ENCODE results near the gene FBXW2.
A peak's percentile ranks its signal among the peaks of the same experiment; 100 is the strongest.

The FBXW2 gene

DNA sequence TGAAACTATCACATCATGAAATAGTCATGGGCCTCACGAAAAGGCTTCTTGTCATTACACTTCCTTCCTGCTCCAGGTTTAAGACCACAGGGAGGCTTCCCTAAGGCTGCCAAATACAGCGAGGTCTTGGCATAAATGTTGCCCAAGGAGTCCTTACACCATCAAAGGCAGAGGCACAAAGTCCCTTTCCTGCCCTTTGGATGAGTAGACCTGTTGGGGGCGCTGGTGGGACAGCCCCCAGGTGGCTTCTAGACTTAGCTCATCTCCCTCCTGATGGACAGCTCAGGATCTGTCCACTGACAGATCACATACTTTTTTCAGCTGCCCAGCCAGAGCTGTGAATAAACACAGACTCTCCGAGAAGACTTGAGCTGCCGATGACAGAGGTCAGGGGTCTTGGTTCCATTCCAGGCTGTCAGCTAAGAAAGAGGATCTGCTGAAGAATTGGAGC, 63.4 kb downstream of the FBXW2 start:
- no peaks in the 10 kb centered on the region for H3K27me3 ChIP-seq (ENCODE audit: insufficient read depth, low read length)
- H3K4me3 ChIP-seq (ENCODE audit: low read length): no peak overlapping the region
- H3K4me1 ChIP-seq (ENCODE audit: insufficient read depth, low read length): no peaks in the 10 kb centered on the region
- WGBS: 77% methylated on average over 5 of the region's 5 CpGs
- no peaks in the 10 kb centered on the region for H3K36me3 ChIP-seq (ENCODE audit: insufficient read depth, low read length)
- no peak overlapping the region for H3K9ac ChIP-seq (ENCODE audit: low read depth, low read length)
- no peaks in the 10 kb centered on the region for H3K9me3 ChIP-seq (ENCODE audit: insufficient read depth, low read depth, low read length)
- H3K27ac ChIP-seq (ENCODE audit: low read depth, low read length): no peak overlapping the region

DNA sequence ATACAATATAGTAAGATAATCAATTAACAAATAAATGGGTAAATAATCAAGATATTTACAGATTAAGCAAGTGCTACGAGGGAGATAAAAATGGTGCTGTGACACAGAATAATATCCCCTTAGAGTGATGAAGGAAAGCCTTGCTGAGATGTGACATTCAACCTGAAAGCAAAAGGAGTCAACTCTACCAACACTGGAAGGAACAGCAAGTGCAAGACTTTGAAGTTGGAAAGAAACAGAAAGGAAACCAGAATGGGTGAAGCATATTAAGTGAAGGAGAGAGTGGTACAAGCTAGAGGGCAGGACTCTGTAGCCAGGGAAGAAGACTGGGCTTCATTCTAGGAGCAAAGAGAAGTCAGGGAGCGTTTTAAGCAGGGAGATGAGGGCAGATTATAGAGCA, 66.7 kb downstream of the FBXW2 start:
- H3K36me3 ChIP-seq (ENCODE audit: insufficient read depth, low read length): no peaks in the 10 kb centered on the region
- 80% methylated on average over 2 of the region's 2 CpGs for WGBS
- no peaks in the 10 kb centered on the region for H3K27me3 ChIP-seq (ENCODE audit: insufficient read depth, low read length)
- H3K4me3 ChIP-seq (ENCODE audit: low read length): no peak overlapping the region
- H3K27ac ChIP-seq (ENCODE audit: low read depth, low read length): no peak overlapping the region
- no peak overlapping the region for H3K9ac ChIP-seq (ENCODE audit: low read depth, low read length)
- no peaks in the 10 kb centered on the region for H3K4me1 ChIP-seq (ENCODE audit: insufficient read depth, low read length)
- no peaks in the 10 kb centered on the region for H3K9me3 ChIP-seq (ENCODE audit: insufficient read depth, low read depth, low read length)

DNA sequence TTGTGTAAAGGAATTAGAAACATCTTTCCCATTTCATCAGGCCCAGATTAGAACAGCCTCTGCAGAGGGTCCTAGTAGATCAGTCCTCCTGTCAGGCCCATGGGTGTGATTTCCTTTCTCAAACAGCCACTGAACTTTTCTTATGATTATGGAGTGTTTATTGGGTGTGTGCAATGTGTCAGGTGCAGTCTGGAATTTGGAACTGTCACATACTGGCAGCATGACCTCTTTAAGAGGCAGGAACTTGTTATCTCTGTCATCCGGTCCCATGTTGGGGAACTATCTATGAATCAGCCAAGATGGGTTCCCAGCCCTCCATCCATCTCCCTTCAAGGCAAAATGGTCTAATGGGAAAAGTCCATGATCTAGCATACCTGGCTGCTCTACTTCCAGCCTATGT, 67.3 kb downstream of the FBXW2 start:
- Histone ChIP-seq H3K27ac (ENCODE audit: low read depth, low read length) (no peak overlapping the region), H3K9ac (ENCODE audit: low read depth, low read length) (no peak overlapping the region), H3K27me3 (ENCODE audit: insufficient read depth, low read length) (no peaks in the 10 kb centered on the region), H3K36me3 (ENCODE audit: insufficient read depth, low read length) (no peaks in the 10 kb centered on the region), H3K4me1 (ENCODE audit: insufficient read depth, low read length) (no peaks in the 10 kb centered on the region), H3K4me3 (ENCODE audit: low read length) (no peak overlapping the region), H3K9me3 (ENCODE audit: insufficient read depth, low read depth, low read length) (no peaks in the 10 kb centered on the region)
- WGBS: 88% methylated on average over 1 of the region's 1 CpG

DNA sequence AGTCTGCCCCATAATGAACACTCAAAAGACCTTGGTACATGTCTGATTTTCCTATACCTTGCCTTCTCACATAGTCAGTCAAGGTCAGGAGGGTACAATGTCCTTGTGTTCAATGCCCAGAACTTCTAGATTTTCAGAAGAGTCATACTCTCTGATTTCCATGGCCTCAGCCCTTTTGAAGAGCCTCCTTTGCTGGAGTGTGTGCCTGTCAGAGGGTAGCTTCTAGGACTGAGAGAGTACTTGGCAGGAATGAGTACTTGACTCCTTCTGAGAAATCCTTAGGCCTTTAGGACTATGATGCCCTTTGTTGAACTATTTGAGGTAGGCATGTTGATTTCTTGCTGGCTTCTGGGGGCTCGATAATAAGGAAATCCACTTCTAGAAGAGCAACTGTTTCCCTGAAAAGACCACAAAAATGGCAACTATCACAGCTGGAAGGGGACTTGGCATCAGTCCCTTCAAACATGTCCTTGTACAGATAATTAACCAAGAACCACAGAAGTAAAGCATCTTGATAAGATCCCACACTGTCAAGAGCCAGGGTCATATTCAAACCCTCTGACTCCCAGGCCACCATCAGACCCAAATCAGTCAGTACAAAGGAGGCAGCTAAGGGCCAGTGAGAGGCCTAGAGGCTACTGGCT, 68.3 kb downstream of the FBXW2 start:
- WGBS: 82% methylated on average over 1 of the region's 1 CpG
- Histone ChIP-seq H3K27ac (ENCODE audit: low read depth, low read length) (no peak overlapping the region), H3K9ac (ENCODE audit: low read depth, low read length) (no peak overlapping the region), H3K27me3 (ENCODE audit: insufficient read depth, low read length) (no peaks in the 10 kb centered on the region), H3K36me3 (ENCODE audit: insufficient read depth, low read length) (no peaks in the 10 kb centered on the region), H3K4me3 (ENCODE audit: low read length) (no peak overlapping the region), H3K9me3 (ENCODE audit: insufficient read depth, low read depth, low read length) (no peaks in the 10 kb centered on the region), H3K4me1 (ENCODE audit: insufficient read depth, low read length) (no peaks in the 10 kb centered on the region)

DNA sequence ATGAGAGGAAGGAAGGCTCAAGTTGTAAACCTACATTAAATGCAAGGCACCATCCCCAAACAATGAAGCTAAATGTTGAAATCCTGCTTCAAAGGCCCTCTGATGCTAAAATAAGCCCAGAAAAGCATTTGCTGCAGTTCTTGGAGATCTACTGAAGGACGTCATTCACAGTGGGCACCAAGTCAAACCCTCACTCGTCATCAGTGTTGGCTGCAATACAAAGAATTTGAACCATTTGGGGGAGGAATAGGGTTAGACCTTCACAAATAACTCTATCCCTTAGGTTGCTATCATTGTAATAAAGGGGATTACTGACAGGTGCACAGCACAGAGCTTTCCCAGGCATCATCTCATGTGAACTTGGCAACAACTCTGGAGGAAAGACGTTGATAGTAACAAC, 69.7 kb downstream of the FBXW2 start:
- Histone ChIP-seq H3K4me3 (ENCODE audit: low read length) (no peak overlapping the region), H3K36me3 (ENCODE audit: insufficient read depth, low read length) (no peaks in the 10 kb centered on the region), H3K27me3 (ENCODE audit: insufficient read depth, low read length) (no peaks in the 10 kb centered on the region), H3K4me1 (ENCODE audit: insufficient read depth, low read length) (no peaks in the 10 kb centered on the region), H3K9me3 (ENCODE audit: insufficient read depth, low read depth, low read length) (no peaks in the 10 kb centered on the region), H3K27ac (ENCODE audit: low read depth, low read length) (no peak overlapping the region), H3K9ac (ENCODE audit: low read depth, low read length) (no peak overlapping the region)
- 94% methylated on average over 3 of the region's 3 CpGs for WGBS

DNA sequence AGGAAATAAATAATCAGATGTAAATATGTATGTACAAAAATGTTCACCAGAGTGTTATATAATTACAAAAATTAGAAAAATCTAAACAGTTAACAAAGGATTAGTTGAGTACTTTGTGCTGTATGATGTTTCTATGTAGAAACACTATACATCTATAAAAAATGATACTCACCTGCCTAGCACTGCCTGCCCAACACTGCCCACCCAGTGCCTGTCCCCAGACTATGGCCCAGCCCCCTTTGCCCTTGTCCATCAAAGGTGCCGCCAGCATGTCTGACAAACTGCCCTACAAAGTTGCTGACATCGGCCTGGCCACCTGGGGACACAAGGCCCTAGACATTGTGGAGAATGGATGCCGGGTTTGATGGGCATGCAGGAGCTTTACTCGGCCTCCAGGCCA, 72.8 kb downstream of the FBXW2 start:
- H3K27ac ChIP-seq (ENCODE audit: low read depth, low read length): no peak overlapping the region
- no peaks in the 10 kb centered on the region for H3K36me3 ChIP-seq (ENCODE audit: insufficient read depth, low read length)
- no peaks in the 10 kb centered on the region for H3K4me1 ChIP-seq (ENCODE audit: insufficient read depth, low read length)
- 94% methylated on average over 4 of the region's 4 CpGs for WGBS
- no peak overlapping the region for H3K4me3 ChIP-seq (ENCODE audit: low read length)
- no peaks in the 10 kb centered on the region for H3K9me3 ChIP-seq (ENCODE audit: insufficient read depth, low read depth, low read length)
- H3K9ac ChIP-seq (ENCODE audit: low read depth, low read length): no peak overlapping the region
- no peaks in the 10 kb centered on the region; the same call in none of the 2 replicates for H3K27me3 ChIP-seq (ENCODE audit: insufficient read depth, low read length)

DNA sequence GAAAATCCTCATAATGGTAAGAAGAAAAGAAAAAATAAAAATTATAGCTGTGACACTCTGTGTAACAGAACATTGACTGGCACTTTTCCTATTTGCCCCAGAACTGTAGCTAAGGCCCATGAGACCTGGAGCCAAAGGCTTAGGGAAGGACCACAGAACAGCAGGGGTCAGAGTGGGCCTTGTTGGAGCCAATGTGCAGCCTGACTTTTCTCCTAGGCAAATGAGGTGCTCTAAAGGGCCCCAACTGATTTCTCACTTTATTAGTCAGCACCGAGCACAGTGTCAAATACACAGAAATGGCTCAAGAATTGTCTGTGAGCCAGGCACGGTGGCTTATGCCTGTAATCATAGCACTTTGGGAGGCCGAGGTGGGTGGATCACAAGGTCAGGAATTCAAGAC, 74.9 kb downstream of the FBXW2 start:
- WGBS: 88% methylated on average over 2 of the region's 3 CpGs
- Histone ChIP-seq H3K27ac (ENCODE audit: low read depth, low read length) (no peak overlapping the region), H3K9me3 (ENCODE audit: insufficient read depth, low read depth, low read length) (no peaks in the 10 kb centered on the region), H3K4me3 (ENCODE audit: low read length) (no peak overlapping the region), H3K4me1 (ENCODE audit: insufficient read depth, low read length) (no peaks in the 10 kb centered on the region), H3K36me3 (ENCODE audit: insufficient read depth, low read length) (no peaks in the 10 kb centered on the region), H3K27me3 (ENCODE audit: insufficient read depth, low read length) (peaks cover 15% of the 10 kb centered on the region), H3K9ac (ENCODE audit: low read depth, low read length) (no peak overlapping the region)

DNA sequence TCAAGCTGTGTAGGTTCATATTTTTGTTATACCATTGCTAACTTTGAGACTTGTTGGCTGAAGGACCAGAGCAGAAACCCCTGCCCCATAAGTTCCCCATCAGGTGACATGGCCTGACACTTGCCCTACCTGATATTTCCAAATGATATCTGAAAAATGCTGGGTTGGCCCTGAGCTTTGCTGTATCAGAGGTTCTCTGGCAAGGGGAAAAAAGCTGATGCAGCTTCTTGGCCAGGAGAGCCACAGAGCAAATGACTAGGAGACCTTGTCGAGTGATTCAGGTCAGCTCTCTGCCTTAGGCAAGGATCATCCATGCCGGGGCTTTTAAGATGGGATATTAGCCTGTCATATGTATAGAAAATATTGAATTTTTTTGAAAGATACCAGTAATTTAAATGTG, 76.0 kb downstream of the FBXW2 start:
- no peaks in the 10 kb centered on the region for H3K36me3 ChIP-seq (ENCODE audit: insufficient read depth, low read length)
- no peak overlapping the region for H3K27ac ChIP-seq (ENCODE audit: low read depth, low read length)
- no peak overlapping the region for H3K9ac ChIP-seq (ENCODE audit: low read depth, low read length)
- peaks cover 26% of the 10 kb centered on the region for H3K27me3 ChIP-seq (ENCODE audit: insufficient read depth, low read length)
- H3K9me3 ChIP-seq (ENCODE audit: insufficient read depth, low read depth, low read length): no peaks in the 10 kb centered on the region
- 96% methylated on average over 2 of the region's 2 CpGs for WGBS
- H3K4me3 ChIP-seq (ENCODE audit: low read length): no peak overlapping the region
- no peaks in the 10 kb centered on the region; the same call in 1 of the 2 replicates for H3K4me1 ChIP-seq (ENCODE audit: insufficient read depth, low read length)

DNA sequence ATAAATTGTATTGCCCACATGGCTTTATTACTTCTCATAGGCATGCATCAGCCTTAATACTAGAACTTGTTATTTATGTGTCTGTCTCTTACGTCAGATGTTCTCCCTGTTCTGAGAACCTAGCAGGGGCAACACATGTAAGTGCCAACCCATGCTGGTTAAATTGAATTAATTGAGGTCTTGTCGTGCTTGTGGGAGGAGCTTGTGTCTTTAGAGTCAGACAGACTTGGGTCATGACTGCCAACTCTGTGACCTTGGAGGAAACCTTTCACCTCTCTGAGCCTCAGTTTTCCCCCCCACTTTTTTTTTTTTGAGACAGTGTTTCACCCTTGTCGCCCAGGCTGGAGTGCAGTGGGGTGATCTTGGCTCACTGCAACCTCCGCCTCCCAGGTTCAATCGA, 76.7 kb downstream of the FBXW2 start:
- WGBS: 92% methylated on average over 5 of the region's 5 CpGs
- Histone ChIP-seq H3K4me1 (ENCODE audit: insufficient read depth, low read length) (no peaks in the 10 kb centered on the region; the same call in 1 of the 2 replicates), H3K27me3 (ENCODE audit: insufficient read depth, low read length) (peaks cover 33% of the 10 kb centered on the region), H3K4me3 (ENCODE audit: low read length) (no peak overlapping the region), H3K27ac (ENCODE audit: low read depth, low read length) (no peak overlapping the region), H3K36me3 (ENCODE audit: insufficient read depth, low read length) (no peaks in the 10 kb centered on the region), H3K9me3 (ENCODE audit: insufficient read depth, low read depth, low read length) (no peaks in the 10 kb centered on the region), H3K9ac (ENCODE audit: low read depth, low read length) (no peak overlapping the region)

DNA sequence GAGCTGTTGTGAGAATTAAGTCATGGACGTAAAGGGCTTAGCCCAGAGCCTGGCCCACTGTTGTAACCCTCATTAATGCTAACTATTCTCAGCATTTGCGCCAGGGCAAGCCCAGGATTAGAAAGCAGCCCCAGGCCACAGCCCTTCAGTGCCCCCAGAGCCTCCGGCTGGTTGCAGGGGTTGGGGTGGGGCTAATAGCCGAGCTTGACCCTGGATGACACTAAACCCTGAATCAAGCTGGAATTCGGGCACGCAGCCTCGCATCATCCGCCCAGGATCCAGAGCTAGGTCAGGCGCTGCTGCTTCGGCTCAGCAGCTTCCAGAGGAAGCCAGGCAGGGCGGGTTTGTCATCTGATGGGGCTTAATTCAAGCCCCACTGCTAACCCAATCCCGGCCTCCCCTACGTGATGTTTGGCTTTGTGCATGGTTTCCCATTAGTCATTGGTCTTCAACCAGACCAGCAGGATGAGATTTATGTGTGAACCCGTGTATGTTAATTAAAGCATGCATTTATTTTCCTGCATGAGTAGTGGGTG, 77.8 kb downstream of the FBXW2 start:
- H3K9me3 ChIP-seq (ENCODE audit: insufficient read depth, low read depth, low read length): no peaks in the 10 kb centered on the region
- H3K36me3 ChIP-seq (ENCODE audit: insufficient read depth, low read length): no peaks in the 10 kb centered on the region
- no peak overlapping the region for H3K27ac ChIP-seq (ENCODE audit: low read depth, low read length)
- peak overlapping the region; percentile 67 for H3K4me3 ChIP-seq (ENCODE audit: low read length)
- H3K4me1 ChIP-seq (ENCODE audit: insufficient read depth, low read length): no peaks in the 10 kb centered on the region; the same call in 1 of the 2 replicates
- H3K9ac ChIP-seq (ENCODE audit: low read depth, low read length): no peak overlapping the region
- H3K27me3 ChIP-seq (ENCODE audit: insufficient read depth, low read length): peaks cover 41% of the 10 kb centered on the region
- 33% methylated on average over 14 of the region's 14 CpGs for WGBS

DNA sequence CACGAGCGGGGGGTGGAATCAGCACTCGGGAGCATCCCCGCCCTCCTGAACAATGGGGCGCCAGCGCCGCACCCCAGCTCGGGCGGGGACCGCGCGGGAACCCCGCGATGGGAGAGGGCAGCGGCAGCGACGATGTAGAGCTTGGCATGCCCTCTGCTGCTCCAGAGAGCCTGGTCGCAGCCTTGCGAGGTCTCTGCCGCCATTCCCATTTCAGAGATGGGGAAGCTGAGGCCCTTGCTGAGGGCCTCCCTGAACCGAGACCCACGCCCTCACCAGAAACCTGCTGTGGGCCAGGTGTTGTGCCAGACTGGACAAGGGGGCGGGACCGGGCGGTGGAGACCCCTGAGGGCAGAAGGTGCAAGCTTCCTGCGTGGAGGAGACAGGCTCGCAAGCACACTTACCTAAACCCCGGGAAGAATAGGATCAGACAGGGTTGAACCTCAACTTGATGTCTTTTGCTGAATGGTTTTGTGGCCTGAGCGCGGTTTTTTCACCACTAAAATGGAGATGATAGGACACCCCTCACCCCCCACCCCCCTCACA, 78.3 kb downstream of the FBXW2 start:
- H3K27me3 ChIP-seq (ENCODE audit: insufficient read depth, low read length): peaks cover 41% of the 10 kb centered on the region
- H3K36me3 ChIP-seq (ENCODE audit: insufficient read depth, low read length): no peaks in the 10 kb centered on the region
- peak overlapping the region; percentile 14 for H3K27ac ChIP-seq (ENCODE audit: low read depth, low read length)
- H3K4me1 ChIP-seq (ENCODE audit: insufficient read depth, low read length): no peaks in the 10 kb centered on the region; the same call in 1 of the 2 replicates
- H3K9me3 ChIP-seq (ENCODE audit: insufficient read depth, low read depth, low read length): no peaks in the 10 kb centered on the region
- peak overlapping the region; percentile 79 for H3K9ac ChIP-seq (ENCODE audit: low read depth, low read length)
- H3K4me3 ChIP-seq (ENCODE audit: low read length): peak overlapping the region; percentile 67
- 7% methylated on average over 28 of the region's 30 CpGs for WGBS
